ENCODE results near the gene ALDH3B2.
"Not testable (repeated sequence)": the region's sequence is repeated elsewhere in the genome, so short reads cannot be mapped to it uniquely, and the experiment has no call there.

The ALDH3B2 gene

DNA sequence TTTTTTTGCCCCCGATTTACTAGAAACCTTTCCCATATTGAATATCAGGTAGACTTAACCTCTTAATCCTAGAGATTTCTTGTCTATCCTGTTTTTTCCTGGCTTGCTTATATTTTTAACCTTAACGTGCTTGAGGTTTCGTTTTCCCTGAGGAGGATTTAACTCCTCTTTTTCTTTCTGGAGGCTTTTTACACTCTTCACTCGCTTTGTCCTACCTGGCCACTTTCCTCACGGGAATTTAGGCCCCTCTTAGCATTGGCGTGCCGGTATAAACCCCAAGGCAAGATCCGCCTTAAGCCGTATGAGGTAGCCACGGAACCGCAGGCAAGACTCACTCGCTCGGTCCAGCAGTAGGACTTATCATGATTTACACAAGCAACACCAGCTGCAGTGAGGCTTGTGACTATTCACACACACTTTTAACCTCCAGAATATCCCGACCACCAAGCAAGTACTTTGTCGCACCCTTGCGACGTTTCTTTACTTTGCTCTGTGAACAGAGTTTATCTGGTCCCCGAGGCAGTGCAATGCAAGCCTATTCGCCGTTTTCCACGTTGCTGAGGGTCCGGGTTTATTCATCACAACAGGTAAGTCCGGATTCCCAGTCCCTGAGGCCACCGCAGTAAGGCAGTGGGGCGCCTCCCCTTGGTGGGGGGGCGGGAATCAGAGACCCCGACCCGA is 20.6 kb upstream of the ALDH3B2 start:
- WGBS (ENCODE audit: extremely low coverage, insufficient coverage, low lambda C conversion rate) = no CpG with 5 or more reads among the region's 28 CpGs
- Histone ChIP-seq H3K56ac (ENCODE audit: low read length) (no peak overlapping the region), H3K27me3 (ENCODE audit: insufficient read depth, low read length, poor library complexity) (no peaks in the 10 kb centered on the region), H3K79me2 (ENCODE audit: control insufficient read depth, insufficient read depth, low read length) (no peaks in the 10 kb centered on the region), H2BK120ac (ENCODE audit: low read depth, low read length) (no peak overlapping the region), H3K4me3 (ENCODE audit: low read length) (no peak overlapping the region), H3K27ac (ENCODE audit: low read depth, low read length) (no peak overlapping the region), H3K23ac (ENCODE audit: low read length) (no peak overlapping the region), H3K79me1 (ENCODE audit: low read length) (no peaks in the 10 kb centered on the region), H3K18ac (ENCODE audit: low read length) (no peak overlapping the region), H3K36me3 (ENCODE audit: control insufficient read depth, insufficient read depth, low read length) (no peaks in the 10 kb centered on the region), H4K5ac (ENCODE audit: low read length) (no peak overlapping the region), H2BK5ac (ENCODE audit: low read length) (no peak overlapping the region), H2AK5ac (ENCODE audit: low read length) (no peak overlapping the region), H3K4me1 (ENCODE audit: control insufficient read depth, low read depth, low read length) (no peaks in the 10 kb centered on the region), H3K4me2 (ENCODE audit: low read length) (no peak overlapping the region), H4K8ac (ENCODE audit: low read depth, low read length) (no peak overlapping the region), H2BK15ac (replicated peaks; ENCODE audit: low read depth) (no peak overlapping the region), H3K4ac (ENCODE audit: low read depth, low read length) (no peak overlapping the region), H3K9ac (ENCODE audit: low read length) (no peak overlapping the region)
- DNase-seq = no peak

GRCh38 chr11:67691149-67691548 is 16.7 kb upstream of the ALDH3B2 start:
- Histone ChIP-seq H3K18ac (ENCODE audit: low read length) (no peak overlapping the region), H3K56ac (ENCODE audit: low read length) (no peak overlapping the region), H3K4me1 (ENCODE audit: control insufficient read depth, low read depth, low read length) (no peaks in the 10 kb centered on the region), H3K27ac (ENCODE audit: low read depth, low read length) (no peak overlapping the region), H4K5ac (ENCODE audit: low read length) (no peak overlapping the region), H3K9ac (ENCODE audit: low read length) (no peak overlapping the region), H3K27me3 (ENCODE audit: insufficient read depth, low read length, poor library complexity) (no peaks in the 10 kb centered on the region), H3K23ac (ENCODE audit: low read length) (no peak overlapping the region), H3K4ac (ENCODE audit: low read depth, low read length) (no peak overlapping the region), H2BK5ac (ENCODE audit: low read length) (no peak overlapping the region), H4K8ac (ENCODE audit: low read depth, low read length) (no peak overlapping the region), H2AK5ac (ENCODE audit: low read length) (no peak overlapping the region), H3K79me1 (ENCODE audit: low read length) (no peaks in the 10 kb centered on the region), H2BK15ac (replicated peaks; ENCODE audit: low read depth) (no peak overlapping the region), H2BK120ac (ENCODE audit: low read depth, low read length) (no peak overlapping the region), H3K4me2 (ENCODE audit: low read length) (no peak overlapping the region), H3K79me2 (ENCODE audit: control insufficient read depth, insufficient read depth, low read length) (no peaks in the 10 kb centered on the region), H3K4me3 (ENCODE audit: low read length) (no peak overlapping the region), H3K36me3 (ENCODE audit: control insufficient read depth, insufficient read depth, low read length) (no peaks in the 10 kb centered on the region)
- peak; percentile 39 for DNase-seq
- whole genome bisulfite sequencing (ENCODE audit: extremely low coverage, insufficient coverage, low lambda C conversion rate) = no CpG with 5 or more reads among the region's 2 CpGs

DNA sequence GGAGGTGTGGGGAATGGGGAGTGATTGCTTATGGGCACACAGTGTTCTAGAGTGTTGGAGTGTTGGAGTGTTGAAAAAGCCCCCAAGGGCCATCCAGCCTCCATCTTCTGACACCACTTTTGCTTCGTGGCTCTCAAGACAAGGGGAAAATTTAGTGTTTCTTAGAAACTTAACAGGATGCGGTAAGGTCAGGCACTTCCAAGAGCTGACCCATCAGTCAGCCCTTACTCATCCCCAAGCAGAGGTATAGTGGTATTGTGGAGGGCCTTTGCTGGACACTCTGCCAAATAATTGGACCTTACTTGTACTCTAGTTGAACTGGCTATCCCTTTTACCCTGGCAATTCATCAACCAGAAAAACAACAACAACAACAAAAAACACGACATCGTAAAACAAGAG is 14.8 kb upstream of the ALDH3B2 start:
- WGBS (ENCODE audit: extremely low coverage, insufficient coverage, low lambda C conversion rate) = no CpG with 5 or more reads among the region's 4 CpGs
- no peak overlapping the region for H2BK120ac ChIP-seq (ENCODE audit: low read depth, low read length)
- no peaks in the 10 kb centered on the region for H3K4me1 ChIP-seq (ENCODE audit: control insufficient read depth, low read depth, low read length)
- no peak overlapping the region for H4K8ac ChIP-seq (ENCODE audit: low read depth, low read length)
- H3K79me2 ChIP-seq (ENCODE audit: control insufficient read depth, insufficient read depth, low read length) = no peaks in the 10 kb centered on the region
- H3K56ac ChIP-seq (ENCODE audit: low read length) = no peak overlapping the region
- no peaks in the 10 kb centered on the region for H3K36me3 ChIP-seq (ENCODE audit: control insufficient read depth, insufficient read depth, low read length)
- no peak overlapping the region for H3K4ac ChIP-seq (ENCODE audit: low read depth, low read length)
- no peak overlapping the region for H3K4me3 ChIP-seq (ENCODE audit: low read length)
- no peak for DNase-seq
- H3K18ac ChIP-seq (ENCODE audit: low read length) = no peak overlapping the region
- no peaks in the 10 kb centered on the region for H3K79me1 ChIP-seq (ENCODE audit: low read length)
- no peak overlapping the region for H3K23ac ChIP-seq (ENCODE audit: low read length)
- no peak overlapping the region for H3K27ac ChIP-seq (ENCODE audit: low read depth, low read length)
- no peak overlapping the region for H4K5ac ChIP-seq (ENCODE audit: low read length)
- no peak overlapping the region for H3K9ac ChIP-seq (ENCODE audit: low read length)
- no peak overlapping the region for H2AK5ac ChIP-seq (ENCODE audit: low read length)
- H2BK5ac ChIP-seq (ENCODE audit: low read length) = no peak overlapping the region
- H3K4me2 ChIP-seq (ENCODE audit: low read length) = no peak overlapping the region
- H2BK15ac ChIP-seq (replicated peaks; ENCODE audit: low read depth) = no peak overlapping the region
- H3K27me3 ChIP-seq (ENCODE audit: insufficient read depth, low read length, poor library complexity) = no peaks in the 10 kb centered on the region

DNA sequence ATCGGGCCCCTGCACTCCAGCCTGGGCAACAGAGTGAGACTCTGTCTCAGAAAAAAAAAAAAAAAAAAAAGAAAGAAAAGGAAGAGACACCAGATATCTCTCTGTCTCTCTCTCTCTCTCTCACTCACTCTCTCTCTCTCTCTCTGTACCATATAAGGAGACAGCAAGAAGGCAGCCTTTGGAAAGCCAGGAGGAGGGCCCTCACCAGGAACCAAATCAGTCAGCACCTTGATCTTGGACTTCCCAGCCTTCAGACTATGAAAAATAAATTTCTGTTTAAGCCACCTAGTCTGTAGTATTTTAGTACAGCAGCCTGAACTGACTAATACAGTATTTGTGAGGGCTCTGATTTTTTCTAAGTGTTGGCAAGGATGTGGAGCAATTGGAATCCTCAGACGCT is 13.6 kb upstream of the ALDH3B2 start:
- H3K23ac ChIP-seq (ENCODE audit: low read length) = no peak overlapping the region
- H3K36me3 ChIP-seq (ENCODE audit: control insufficient read depth, insufficient read depth, low read length) = no peaks in the 10 kb centered on the region
- H3K27ac ChIP-seq (ENCODE audit: low read depth, low read length) = no peak overlapping the region
- H3K56ac ChIP-seq (ENCODE audit: low read length) = no peak overlapping the region
- H3K4me1 ChIP-seq (ENCODE audit: control insufficient read depth, low read depth, low read length) = no peaks in the 10 kb centered on the region
- no CpG with 5 or more reads among the region's 2 CpGs for WGBS (ENCODE audit: extremely low coverage, insufficient coverage, low lambda C conversion rate)
- no peak overlapping the region for H3K4ac ChIP-seq (ENCODE audit: low read depth, low read length)
- H2AK5ac ChIP-seq (ENCODE audit: low read length) = no peak overlapping the region
- no peak overlapping the region for H3K9ac ChIP-seq (ENCODE audit: low read length)
- no peak overlapping the region for H4K8ac ChIP-seq (ENCODE audit: low read depth, low read length)
- H3K4me3 ChIP-seq (ENCODE audit: low read length) = no peak overlapping the region
- H2BK15ac ChIP-seq (replicated peaks; ENCODE audit: low read depth) = no peak overlapping the region
- H2BK120ac ChIP-seq (ENCODE audit: low read depth, low read length) = no peak overlapping the region
- H3K4me2 ChIP-seq (ENCODE audit: low read length) = no peak overlapping the region
- H3K18ac ChIP-seq (ENCODE audit: low read length) = no peak overlapping the region
- no peaks in the 10 kb centered on the region for H3K27me3 ChIP-seq (ENCODE audit: insufficient read depth, low read length, poor library complexity)
- H4K5ac ChIP-seq (ENCODE audit: low read length) = no peak overlapping the region
- no peaks in the 10 kb centered on the region for H3K79me1 ChIP-seq (ENCODE audit: low read length)
- H3K79me2 ChIP-seq (ENCODE audit: control insufficient read depth, insufficient read depth, low read length) = no peaks in the 10 kb centered on the region
- no peak overlapping the region for H2BK5ac ChIP-seq (ENCODE audit: low read length)
- DNase-seq = no peak

DNA sequence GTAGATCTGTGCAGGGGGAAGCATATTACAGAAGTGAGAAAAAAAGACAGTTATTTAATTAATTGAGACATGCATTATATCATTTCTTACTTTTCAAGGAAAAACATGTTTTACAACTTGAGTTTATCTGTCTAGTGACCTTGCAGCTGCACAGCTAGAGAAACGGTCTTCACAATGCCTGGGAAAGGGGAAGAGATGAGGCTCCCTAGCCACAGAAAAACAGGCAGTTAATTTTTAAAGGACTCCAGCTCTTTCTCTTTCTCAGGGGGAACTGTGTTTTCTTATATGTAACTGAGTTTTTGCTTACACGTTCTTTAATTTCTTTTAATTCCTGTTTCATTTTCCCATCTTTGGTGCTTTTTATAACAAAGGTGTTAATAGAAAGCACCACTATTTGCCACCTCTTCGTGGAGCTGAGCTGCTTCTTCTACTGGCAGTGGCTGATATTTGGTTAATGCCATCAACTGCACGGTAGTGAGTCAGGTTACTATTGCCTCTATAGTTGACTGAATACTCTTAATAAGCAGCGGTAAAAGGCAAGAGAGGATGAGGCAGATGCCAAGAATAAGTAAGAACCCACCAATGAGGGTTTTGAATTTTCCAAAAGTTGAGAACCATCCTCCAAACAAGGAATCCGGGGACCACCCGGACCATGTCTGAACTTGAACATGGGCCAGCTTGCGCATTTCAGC is 11.4 kb upstream of the ALDH3B2 start:
- H3K4me2 ChIP-seq (ENCODE audit: low read length); H2AK5ac ChIP-seq (ENCODE audit: low read length); H3K27me3 ChIP-seq (ENCODE audit: insufficient read depth, low read length, poor library complexity); H2BK15ac ChIP-seq (replicated peaks; ENCODE audit: low read depth); H4K5ac ChIP-seq (ENCODE audit: low read length); H3K4ac ChIP-seq (ENCODE audit: low read depth, low read length); H3K18ac ChIP-seq (ENCODE audit: low read length); H3K27ac ChIP-seq (ENCODE audit: low read depth, low read length); H3K79me2 ChIP-seq (ENCODE audit: control insufficient read depth, insufficient read depth, low read length); H3K23ac ChIP-seq (ENCODE audit: low read length); H3K79me1 ChIP-seq (ENCODE audit: low read length); H3K4me3 ChIP-seq (ENCODE audit: low read length); H3K36me3 ChIP-seq (ENCODE audit: control insufficient read depth, insufficient read depth, low read length); H4K8ac ChIP-seq (ENCODE audit: low read depth, low read length); H3K9ac ChIP-seq (ENCODE audit: low read length); H3K56ac ChIP-seq (ENCODE audit: low read length); H2BK5ac ChIP-seq (ENCODE audit: low read length); DNase-seq; H3K4me1 ChIP-seq (ENCODE audit: control insufficient read depth, low read depth, low read length); H2BK120ac ChIP-seq (ENCODE audit: low read depth, low read length): not testable (repeated sequence)
- WGBS (ENCODE audit: extremely low coverage, insufficient coverage, low lambda C conversion rate) = no CpG with 5 or more reads among the region's 8 CpGs
